A673 (cell line): Measurements from ENCODE around the gene TYR.
"Not testable (repeated sequence)": the region's sequence is repeated elsewhere in the genome, so short reads cannot be mapped to it uniquely, and the experiment has no call there.

ENCODE experiments used
- CTCF ChIP-seq: fragments of 300-800, 200-600 bp; sonication (generic); conservative IDR thresholded peaks from 2 replicates; pipeline ENCODE4 v1.5.1; 2017; ENCODE audit warnings: low read depth, mild to moderate bottlenecking, antibody characterized with exemption, low read length, moderate library complexity, mixed read lengths
- EZH2 ChIP-seq: fragments of 200-600 bp; sonication (generic); IDR thresholded peaks from 2 replicates; pipeline ENCODE4 v1.6.1; 2017; ENCODE audit warnings: borderline replicate concordance, low read depth, mild to moderate bottlenecking, mixed read lengths, antibody characterized with exemption, low read length; ENCODE audit not compliant: poor library complexity, severe bottlenecking

GRCh38 chr11:89247007-89247406, 69.3 kb downstream of the TYR start:
- TF ChIP-seq CTCF, EZH2: not testable (repeated sequence)
